ENCODE measurements around the gene IL17D. TPM values are rescaled to one million over a fixed set of nuclear protein-coding genes. Genes with fewer than 3 reads are reported as not detected.

The IL17D gene
- total and polyA plus RNA-seq, 10 of the 15 experiments (the other 5 are each of a cell fraction or from before 2014, with no cell fraction given): 0.03 to 1.6 (median 0.33) TPM

DNA sequence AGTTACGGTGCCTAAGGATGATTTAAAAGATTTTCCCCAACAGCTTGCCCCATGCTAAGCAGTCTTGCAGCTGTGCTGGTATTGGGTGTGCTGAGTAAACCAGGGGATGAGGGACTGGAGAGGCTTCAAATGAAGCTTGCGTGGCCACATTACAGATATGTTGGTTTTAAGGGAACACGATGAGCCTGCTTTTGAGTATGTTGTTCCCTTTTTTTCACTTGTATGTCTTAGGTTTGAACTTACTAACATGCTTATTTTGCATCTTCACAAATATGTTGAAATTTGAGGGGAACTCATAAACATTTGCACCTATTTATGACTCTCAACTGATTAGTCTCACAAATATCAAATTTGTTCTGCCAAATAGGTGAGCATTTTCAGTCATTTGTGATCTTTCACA, 2.0 kb upstream of the IL17D start:
- H4K20me1 ChIP-seq (ENCODE audit: control insufficient read depth, insufficient read depth): no peaks in the 10 kb centered on the region
- no peak overlapping the region for H3K9ac ChIP-seq (ENCODE audit: control insufficient read depth, insufficient read depth, low read length)
- no peaks in the 10 kb centered on the region for H3K27me3 ChIP-seq (replicated peaks in 1 of 2; ENCODE audit: control insufficient read depth in 2 of 2, insufficient read depth in 2 of 2, low read length in 1 of 2)
- in situ Hi-C loops (cut with MboI) (no loop called here), intact Hi-C loops (cut with micrococcal nuclease; ENCODE audit: unreplicated experiment) (loop anchor here (5.0 kb wide), 1 partner anchor 204 kb away; no protein-coding TSS in a partner anchor)
- SMC1A ChIA-PET (ENCODE audit: uncharacterized antibody, unreplicated experiment): interaction anchor here (1.7 kb wide), 1 partner anchor 14 kb away, joined by 4 read pairs; no protein-coding TSS in a partner anchor
- WGBS (ENCODE audit: insufficient coverage, insufficient replicate concordance, low lambda C conversion rate, missing lambda C conversion rate): 97% methylated on average over 3 of the region's 3 CpGs
- ATAC-seq (no peak), DNase-seq (ENCODE audit: low read depth, low spot score) (no peak), FAIRE-seq (no peak)
- no peak overlapping the region for H2AFZ ChIP-seq (ENCODE audit: control insufficient read depth, low read depth, low read length)
- H3K4me3 ChIP-seq: no peak overlapping the region
- no peak overlapping the region for H3K27ac ChIP-seq (ENCODE audit: control insufficient read depth, insufficient read depth)
- no TSS peak for BruUV-seq (replicated peaks)
- RAD21 ChIA-PET (ENCODE audit: unreplicated experiment): interaction anchor here (0.6 to 0.9 kb wide), 2 partner anchors 174 to 179 kb away, joined by 3 to 4 read pairs; no protein-coding TSS in a partner anchor
- POLR2A ChIA-PET: no interaction called here
- H3K79me2 ChIP-seq (ENCODE audit: control insufficient read depth, insufficient read depth, low read length): no peaks in the 10 kb centered on the region
- no peak overlapping the region for H3K4me2 ChIP-seq (ENCODE audit: control insufficient read depth, insufficient read depth)
- no peaks in the 10 kb centered on the region for H3K36me3 ChIP-seq (ENCODE audit: control insufficient read depth in 2 of 2, insufficient read depth in 2 of 2, low read length in 1 of 2)
- no peaks in the 10 kb centered on the region for H3K9me3 ChIP-seq (replicated peaks; ENCODE audit: control insufficient read depth, insufficient read depth, low read length)
- CTCF ChIA-PET: interaction anchor here (0.8 to 1.2 kb wide), 3 partner anchors 20 to 506 kb away, joined by 3 to 4 read pairs (median 3); no protein-coding TSS in a partner anchor
- H3K4me1 ChIP-seq (ENCODE audit: control insufficient read depth, insufficient read depth, low read length): peaks cover 6% of the 10 kb centered on the region
- no peak for TF ChIP-seq SPI1 (IDR thresholded peaks at IDR 0.05; ENCODE audit: borderline replicate concordance, insufficient read depth, low read depth, low read length)
- no peak for TF ChIP-seq HDAC6 (IDR thresholded peaks at IDR 0.05; ENCODE audit: unreplicated experiment)
- TF ChIP-seq, protein P1, sequence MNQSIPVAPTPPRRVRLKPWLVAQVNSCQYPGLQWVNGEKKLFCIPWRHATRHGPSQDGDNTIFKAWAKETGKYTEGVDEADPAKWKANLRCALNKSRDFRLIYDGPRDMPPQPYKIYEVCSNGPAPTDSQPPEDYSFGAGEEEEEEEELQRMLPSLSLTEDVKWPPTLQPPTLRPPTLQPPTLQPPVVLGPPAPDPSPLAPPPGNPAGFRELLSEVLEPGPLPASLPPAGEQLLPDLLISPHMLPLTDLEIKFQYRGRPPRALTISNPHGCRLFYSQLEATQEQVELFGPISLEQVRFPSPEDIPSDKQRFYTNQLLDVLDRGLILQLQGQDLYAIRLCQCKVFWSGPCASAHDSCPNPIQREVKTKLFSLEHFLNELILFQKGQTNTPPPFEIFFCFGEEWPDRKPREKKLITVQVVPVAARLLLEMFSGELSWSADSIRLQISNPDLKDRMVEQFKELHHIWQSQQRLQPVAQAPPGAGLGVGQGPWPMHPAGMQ (IDR thresholded peaks at IDR 0.05; ENCODE audit: borderline replicate concordance): no peak
- no peak for TF ChIP-seq SUPT20H (IDR thresholded peaks at IDR 0.05; ENCODE audit: borderline replicate concordance, control insufficient read depth, low read depth, low read length)
- no peak for TF ChIP-seq SMAD5 (IDR thresholded peaks at IDR 0.05; ENCODE audit: low read depth)
- no peak for TF ChIP-seq ZZZ3 (IDR thresholded peaks at IDR 0.05; ENCODE audit: control insufficient read depth, insufficient read length, low read depth)
